ENCODE measurements around the gene AMDHD2. TPM values are rescaled to one million over a fixed set of nuclear protein-coding genes. Genes with fewer than 3 reads are reported as not detected.

Gene AMDHD2
- total RNA-seq, 2 donors from 2014 or later, result 42.6 to 67.0 TPM

- ATAC-seq (ENCODE audit: insufficient number of reproducible peaks, low FRiP score, low read depth) (no peak), DNase-seq (ENCODE audit: low spot score) (no peak)
- H3K27me3 ChIP-seq (replicated peaks; ENCODE audit: insufficient read depth), result no peaks in the 10 kb centered on the region
- H3K27ac ChIP-seq, result no peak overlapping the region
- H3K9me3 ChIP-seq, result no peaks in the 10 kb centered on the region
- H3K36me3 ChIP-seq, result no peaks in the 10 kb centered on the region
- H3K4me1 ChIP-seq (ENCODE audit: control insufficient read depth in 1 of 2, low read depth in 2 of 2), result peaks cover 16 to 26% of the 10 kb centered on the region in 2 donors
- H3K4me3 ChIP-seq, result no peak overlapping the region
- TF ChIP-seq CTCF (IDR thresholded peaks at IDR 0.05), result no peak
Observed at GRCh38 chr16:2493605-2494004, 26.6 kb upstream of the AMDHD2 start.

GRCh38 chr16:2494616-2495015 lies 25.6 kb upstream of the AMDHD2 start:
- Histone ChIP-seq H3K27ac (no peak overlapping the region), H3K36me3 (no peaks in the 10 kb centered on the region), H3K9me3 (no peaks in the 10 kb centered on the region), H3K27me3 (replicated peaks; ENCODE audit: insufficient read depth) (no peaks in the 10 kb centered on the region), H3K4me1 (ENCODE audit: control insufficient read depth in 1 of 2, low read depth in 2 of 2) (peaks cover 21 to 36% of the 10 kb centered on the region in 2 donors), H3K4me3 (no peak overlapping the region)
- no peak for TF ChIP-seq CTCF (IDR thresholded peaks at IDR 0.05)
- ATAC-seq (ENCODE audit: insufficient number of reproducible peaks, low FRiP score, low read depth), result no peak
- no peak for DNase-seq (ENCODE audit: low spot score)

GRCh38 chr16:2495041-2495440 lies 25.1 kb upstream of the AMDHD2 start:
- no peaks in the 10 kb centered on the region for H3K27me3 ChIP-seq (replicated peaks; ENCODE audit: insufficient read depth)
- H3K36me3 ChIP-seq, result no peaks in the 10 kb centered on the region
- TF ChIP-seq CTCF (IDR thresholded peaks at IDR 0.05), result no peak
- H3K9me3 ChIP-seq, result no peaks in the 10 kb centered on the region
- H3K27ac ChIP-seq, result no peak overlapping the region
- DNase-seq (ENCODE audit: low spot score) (no peak), ATAC-seq (ENCODE audit: insufficient number of reproducible peaks, low FRiP score, low read depth) (no peak)
- H3K4me3 ChIP-seq, result no peak overlapping the region
- peaks cover 21 to 38% of the 10 kb centered on the region in 2 donors for H3K4me1 ChIP-seq (ENCODE audit: control insufficient read depth in 1 of 2, low read depth in 2 of 2)

- H3K4me3 ChIP-seq, result no peak overlapping the region
- no peak for TF ChIP-seq CTCF (IDR thresholded peaks at IDR 0.05)
- no peak overlapping the region for H3K27ac ChIP-seq
- H3K9me3 ChIP-seq, result no peaks in the 10 kb centered on the region
- DNase-seq (ENCODE audit: low spot score) (no peak), ATAC-seq (ENCODE audit: insufficient number of reproducible peaks, low FRiP score, low read depth) (no peak)
- peaks cover 23 to 45% of the 10 kb centered on the region in 2 donors for H3K4me1 ChIP-seq (ENCODE audit: control insufficient read depth in 1 of 2, low read depth in 2 of 2)
- H3K36me3 ChIP-seq, result no peaks in the 10 kb centered on the region
- H3K27me3 ChIP-seq (replicated peaks; ENCODE audit: insufficient read depth), result no peaks in the 10 kb centered on the region
Observed at GRCh38 chr16:2496223-2497115, 23.7 kb upstream of the AMDHD2 start.

- Histone ChIP-seq H3K9me3 (no peaks in the 10 kb centered on the region), H3K4me1 (ENCODE audit: control insufficient read depth in 1 of 2, low read depth in 2 of 2) (peaks cover 29 to 52% of the 10 kb centered on the region in 2 donors), H3K36me3 (no peaks in the 10 kb centered on the region), H3K27me3 (replicated peaks; ENCODE audit: insufficient read depth) (no peaks in the 10 kb centered on the region), H3K4me3 (no peak overlapping the region), H3K27ac (no peak overlapping the region)
- ATAC-seq (ENCODE audit: insufficient number of reproducible peaks, low FRiP score, low read depth) (no peak), DNase-seq (ENCODE audit: low spot score) (no peak)
- no peak for TF ChIP-seq CTCF (IDR thresholded peaks at IDR 0.05)
Observed at GRCh38 chr16:2497116-2497630, 23.0 kb upstream of the AMDHD2 start.
